ENCODE data around the gene KLHL29.

KLHL29 gene

DNA sequence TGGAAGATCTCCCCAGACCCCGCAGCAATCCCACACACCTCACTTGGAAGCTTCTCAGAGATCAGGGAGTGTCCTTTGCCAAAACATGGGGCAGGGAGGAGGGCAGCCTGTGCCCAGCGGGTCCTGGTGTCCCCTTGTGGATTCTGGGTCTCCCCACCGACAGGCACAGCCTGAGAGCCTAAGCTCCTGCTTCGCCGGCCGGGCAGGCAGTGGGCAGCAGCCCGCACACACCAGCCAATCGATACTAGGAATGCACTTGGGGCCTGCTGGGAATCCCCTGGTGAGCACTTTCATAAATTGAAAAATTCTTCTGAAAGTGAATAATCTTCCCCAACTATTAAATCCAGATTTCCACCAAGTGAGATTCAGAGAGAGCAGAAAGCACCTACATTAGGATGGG is 296.0 kb downstream of the KLHL29 start:
- Histone ChIP-seq H3K9me3 (no peaks in the 10 kb centered on the region), H3K4me1 (peaks cover 5% of the 10 kb centered on the region), H3K4me3 (ENCODE audit: low read depth, low read length) (no peak overlapping the region), H3K27me3 (no peaks in the 10 kb centered on the region), H3K36me3 (no peaks in the 10 kb centered on the region)
- TF ChIP-seq, protein P1, sequence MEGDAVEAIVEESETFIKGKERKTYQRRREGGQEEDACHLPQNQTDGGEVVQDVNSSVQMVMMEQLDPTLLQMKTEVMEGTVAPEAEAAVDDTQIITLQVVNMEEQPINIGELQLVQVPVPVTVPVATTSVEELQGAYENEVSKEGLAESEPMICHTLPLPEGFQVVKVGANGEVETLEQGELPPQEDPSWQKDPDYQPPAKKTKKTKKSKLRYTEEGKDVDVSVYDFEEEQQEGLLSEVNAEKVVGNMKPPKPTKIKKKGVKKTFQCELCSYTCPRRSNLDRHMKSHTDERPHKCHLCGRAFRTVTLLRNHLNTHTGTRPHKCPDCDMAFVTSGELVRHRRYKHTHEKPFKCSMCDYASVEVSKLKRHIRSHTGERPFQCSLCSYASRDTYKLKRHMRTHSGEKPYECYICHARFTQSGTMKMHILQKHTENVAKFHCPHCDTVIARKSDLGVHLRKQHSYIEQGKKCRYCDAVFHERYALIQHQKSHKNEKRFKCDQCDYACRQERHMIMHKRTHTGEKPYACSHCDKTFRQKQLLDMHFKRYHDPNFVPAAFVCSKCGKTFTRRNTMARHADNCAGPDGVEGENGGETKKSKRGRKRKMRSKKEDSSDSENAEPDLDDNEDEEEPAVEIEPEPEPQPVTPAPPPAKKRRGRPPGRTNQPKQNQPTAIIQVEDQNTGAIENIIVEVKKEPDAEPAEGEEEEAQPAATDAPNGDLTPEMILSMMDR (IDR thresholded peaks at IDR 0.05; ENCODE audit: low read depth, low read length): no peak
- no peak for DNase-seq

DNA sequence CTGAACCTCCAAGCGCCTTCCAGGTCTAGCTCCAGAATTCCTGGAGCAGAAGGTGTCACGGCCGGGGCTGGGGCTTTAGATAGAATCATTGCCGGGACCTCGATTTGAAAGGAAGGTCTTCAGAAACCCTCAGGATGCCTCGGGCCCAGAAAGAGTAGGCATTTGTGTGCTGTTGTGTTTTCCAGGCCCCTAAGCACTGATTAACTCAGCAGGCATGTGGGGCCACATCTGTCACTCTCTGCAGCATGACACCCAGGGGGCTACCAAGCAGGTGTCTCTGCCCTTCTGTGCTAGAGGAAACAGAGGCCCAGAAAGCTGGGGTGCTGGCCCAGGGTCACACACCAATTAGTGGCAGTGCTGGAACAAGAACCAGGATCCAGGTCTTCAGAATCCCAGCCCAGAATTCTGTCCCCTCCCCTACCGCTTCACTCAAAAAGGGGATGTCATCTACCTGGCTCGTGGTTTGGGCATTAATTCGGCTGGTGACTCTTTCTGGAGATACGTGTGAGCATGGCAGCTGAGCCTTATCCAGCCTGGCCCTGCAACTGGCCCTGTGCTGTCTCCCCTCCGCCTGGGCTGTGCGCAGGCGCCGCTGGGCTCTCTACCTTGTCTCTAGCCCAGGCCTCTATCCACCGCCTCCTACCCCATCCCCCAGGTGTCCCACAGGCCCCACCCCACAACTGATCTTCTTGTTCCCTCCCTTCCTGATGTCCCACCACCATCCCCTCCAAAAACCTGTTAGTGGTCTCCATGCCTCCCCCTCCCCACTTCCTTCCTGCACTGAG is 296.6 kb downstream of the KLHL29 start:
- no peak overlapping the region for H3K4me3 ChIP-seq (ENCODE audit: low read depth, low read length)
- DNase-seq: no peak
- H3K9me3 ChIP-seq: no peaks in the 10 kb centered on the region
- H3K36me3 ChIP-seq: no peaks in the 10 kb centered on the region
- TF ChIP-seq, protein P1 (IDR thresholded peaks at IDR 0.05; ENCODE audit: low read depth, low read length): no peak
- no peaks in the 10 kb centered on the region for H3K27me3 ChIP-seq
- peaks cover 5% of the 10 kb centered on the region for H3K4me1 ChIP-seq

DNA sequence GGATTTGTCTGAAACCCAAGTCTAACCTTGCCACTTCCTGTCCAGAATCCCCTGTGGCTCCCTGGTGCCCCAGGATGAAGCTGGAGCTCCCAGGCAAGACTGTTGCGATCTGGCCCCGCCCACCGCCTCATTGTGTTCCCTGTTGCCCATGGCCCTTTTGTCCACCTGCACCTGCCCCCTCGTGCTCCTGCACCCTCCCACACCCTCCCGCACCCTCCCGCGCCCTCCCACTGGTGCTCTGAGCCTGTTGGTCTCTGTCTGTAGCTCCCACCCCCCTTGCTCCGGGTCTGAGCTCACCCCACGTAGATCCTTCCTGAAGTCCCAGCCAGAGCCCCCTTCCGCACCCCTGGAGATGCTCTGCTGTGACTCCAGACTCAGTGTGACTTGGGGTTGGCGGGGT is 297.5 kb downstream of the KLHL29 start:
- TF ChIP-seq, protein P1 (IDR thresholded peaks at IDR 0.05; ENCODE audit: low read depth, low read length): no peak
- no peaks in the 10 kb centered on the region for H3K27me3 ChIP-seq
- no peak for DNase-seq
- H3K9me3 ChIP-seq: no peaks in the 10 kb centered on the region
- H3K36me3 ChIP-seq: no peaks in the 10 kb centered on the region
- H3K4me3 ChIP-seq (ENCODE audit: low read depth, low read length): no peak overlapping the region
- H3K4me1 ChIP-seq: peaks cover 5% of the 10 kb centered on the region

DNA sequence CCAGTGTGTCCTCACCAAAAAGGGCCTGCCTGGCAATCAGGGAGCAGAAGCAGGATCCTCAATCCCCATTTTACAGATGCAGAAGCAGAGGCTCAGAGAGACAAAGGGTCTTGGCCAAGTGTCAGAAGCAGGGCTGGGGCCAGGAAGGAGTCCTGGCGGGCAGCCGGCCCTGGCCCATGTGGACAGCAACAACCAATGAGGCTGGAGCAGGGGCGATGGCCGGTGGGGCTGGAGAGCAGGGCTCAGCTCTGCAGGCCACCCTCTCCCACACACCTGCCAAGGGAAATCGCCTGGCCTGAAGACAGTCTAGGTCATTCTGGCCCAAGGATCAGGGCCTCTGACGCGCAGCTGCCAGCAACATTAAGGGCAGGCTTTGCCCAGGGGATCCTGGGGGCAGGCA is 298.0 kb downstream of the KLHL29 start:
- Histone ChIP-seq H3K4me3 (ENCODE audit: low read depth, low read length) (no peak overlapping the region), H3K4me1 (peaks cover 5% of the 10 kb centered on the region), H3K27me3 (no peaks in the 10 kb centered on the region), H3K36me3 (no peaks in the 10 kb centered on the region), H3K9me3 (no peaks in the 10 kb centered on the region)
- DNase-seq: no peak
- TF ChIP-seq, protein P1 (IDR thresholded peaks at IDR 0.05; ENCODE audit: low read depth, low read length): no peak

DNA sequence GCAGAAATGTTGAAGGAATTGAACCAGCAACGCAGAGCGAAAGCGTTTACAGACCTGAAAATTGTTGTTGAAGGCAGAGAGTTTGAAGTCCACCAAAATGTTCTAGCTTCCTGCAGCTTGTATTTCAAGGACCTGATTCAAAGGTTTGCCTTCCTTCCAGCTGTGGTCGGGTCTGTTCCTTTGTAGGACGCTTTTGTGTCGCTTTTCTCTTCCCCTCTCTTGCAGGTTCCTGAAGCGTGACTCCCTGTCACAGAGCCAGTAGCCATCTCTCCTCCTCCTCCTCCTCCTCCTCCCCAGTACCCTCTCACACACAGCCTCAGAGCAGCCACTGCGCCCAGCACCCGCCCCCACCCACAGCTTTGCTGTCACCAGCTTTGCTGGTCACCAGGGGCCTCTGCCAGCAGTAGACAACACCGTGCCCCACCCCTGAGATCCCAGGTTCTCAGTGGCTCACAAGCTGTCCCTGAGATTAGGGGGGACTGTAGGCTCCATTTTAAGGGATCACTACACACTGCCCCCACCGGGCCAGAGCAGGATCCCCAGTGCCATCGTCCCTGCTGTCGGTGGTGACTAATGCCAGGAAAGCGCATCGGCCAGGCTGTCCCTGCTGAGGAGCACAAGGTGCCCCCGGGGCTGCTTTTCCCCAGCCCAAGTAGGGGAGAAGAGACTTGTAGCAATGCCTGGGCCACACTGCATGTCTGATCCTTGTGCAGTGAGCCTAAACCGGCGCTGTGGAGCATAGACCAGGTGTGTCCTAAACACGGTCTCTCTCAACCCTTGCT is 299.6 kb downstream of the KLHL29 start:
- H3K36me3 ChIP-seq: no peaks in the 10 kb centered on the region
- peaks cover 5% of the 10 kb centered on the region for H3K4me1 ChIP-seq
- no peak overlapping the region for H3K4me3 ChIP-seq (ENCODE audit: low read depth, low read length)
- H3K27me3 ChIP-seq: no peaks in the 10 kb centered on the region
- no peak for DNase-seq
- TF ChIP-seq, protein P1 (IDR thresholded peaks at IDR 0.05; ENCODE audit: low read depth, low read length): no peak
- H3K9me3 ChIP-seq: no peaks in the 10 kb centered on the region

DNA sequence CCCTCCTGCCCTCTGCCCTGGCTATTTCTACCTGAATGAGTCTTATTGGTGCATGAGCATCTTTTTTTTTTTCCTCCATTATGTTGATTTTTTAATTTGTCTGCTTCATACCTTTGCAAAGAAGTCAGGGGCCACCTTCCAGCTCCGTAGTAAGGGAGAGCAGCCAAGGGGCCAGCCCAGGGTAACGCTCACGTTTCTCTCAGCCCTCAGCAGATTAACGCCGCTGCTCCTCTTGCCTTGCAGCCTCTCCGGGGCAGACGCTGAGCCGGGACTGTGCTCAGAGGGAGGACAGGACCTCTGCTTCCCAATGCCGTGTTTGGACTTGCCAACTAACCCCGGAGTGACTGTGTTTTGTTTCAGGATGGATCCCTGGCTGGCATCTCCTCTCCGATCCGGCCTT is 300.2 kb downstream of the KLHL29 start:
- H3K9me3 ChIP-seq: no peaks in the 10 kb centered on the region

More for the DNA sequence above, 300.2 kb downstream of the KLHL29 start:
- H3K4me3 ChIP-seq (ENCODE audit: low read depth, low read length): no peak overlapping the region
- DNase-seq: no peak
- H3K4me1 ChIP-seq: peaks cover 5% of the 10 kb centered on the region
- no peaks in the 10 kb centered on the region for H3K27me3 ChIP-seq
- no peaks in the 10 kb centered on the region for H3K36me3 ChIP-seq
- TF ChIP-seq, protein P1 (IDR thresholded peaks at IDR 0.05; ENCODE audit: low read depth, low read length): no peak
